IMR-90 (cell line): ENCODE data around the gene KLRC3. TPM values are rescaled to one million over a fixed set of nuclear protein-coding genes. Genes with fewer than 3 reads are reported as not detected.

ENCODE experiments used
- ATAC-seq: fragments of 200-7000 bp; cut with Tn5 transposase; 2 replicates; pipeline ENCODE4 v1.9.1; 2020; ENCODE audit warnings: low read depth, mild to moderate bottlenecking, moderate library complexity
- BruUV-seq: library from RNA; stranded (reverse); fragments of 400-500 nt; replicated peaks from 2 replicates; lab custom pipeline; 2021; lab: Mats Ljungman, UMichigan
- CTCF ChIA-PET: fragments of 300-600 bp; formaldehyde crosslinking; extraction: SDS; loops from one replicate; lab custom pipeline; 2021; ENCODE audit warnings: antibody characterized with exemption; lab: Yijun Ruan, JAX
- POLR2A ChIA-PET: fragments of 300-600 bp; sonication (Branson Sonifier 250); formaldehyde crosslinking; loops from one replicate; lab custom pipeline; 2022; ENCODE audit warnings: antibody characterized with exemption; ENCODE audit not compliant: unreplicated experiment; lab: Charles Lee
- DNase-seq: peaks from one replicate; pipeline ENCODE4 v3.0.0; 2013
- H2AFZ ChIP-seq: replicated peaks from 2 replicates; pipeline ENCODE3; 2013; ENCODE audit warnings: low read length, mild to moderate bottlenecking; ENCODE audit not compliant: poor library complexity
- H2AK5ac ChIP-seq: 2 replicates; pipeline ENCODE4 v1.6.1; 2013; ENCODE audit warnings: low read depth, low read length, inconsistent platforms
- H2AK9ac ChIP-seq: replicated peaks from 2 replicates; pipeline ENCODE3; 2013; ENCODE audit warnings: mild to moderate bottlenecking, low read depth, low read length, moderate library complexity; ENCODE audit not compliant: poor library complexity
- H2BK120ac ChIP-seq: 2 replicates; pipeline ENCODE4 v1.6.1; 2013; ENCODE audit warnings: low read depth, low read length, inconsistent platforms
- H2BK15ac ChIP-seq: 3 replicates; pipeline ENCODE4 v1.6.1; 2013; ENCODE audit warnings: low read depth, low read length, inconsistent platforms
- H2BK20ac ChIP-seq: 2 replicates; pipeline ENCODE4 v1.6.1; 2013; ENCODE audit warnings: low read depth, mild to moderate bottlenecking, inconsistent platforms, low read length, moderate library complexity
- H2BK5ac ChIP-seq: 2 replicates; pipeline ENCODE4 v1.6.1; 2013; ENCODE audit warnings: mild to moderate bottlenecking, low read depth, low read length, inconsistent platforms; ENCODE audit not compliant: poor library complexity, severe bottlenecking
- H3K14ac ChIP-seq: replicated peaks from 2 replicates; pipeline ENCODE4 v1.6.1; 2013; ENCODE audit warnings: low read depth, low read length, inconsistent platforms
- H3K18ac ChIP-seq: 2 replicates; pipeline ENCODE4 v1.6.1; 2013; ENCODE audit warnings: low read depth, low read length, control low read depth
- H3K23ac ChIP-seq: 2 replicates; pipeline ENCODE4 v1.6.1; 2013; ENCODE audit warnings: low read depth, low read length, inconsistent platforms
- H3K27ac ChIP-seq: 2 replicates; pipeline ENCODE4 v1.5.1; 2013; ENCODE audit warnings: mild to moderate bottlenecking, control low read depth, low read length; ENCODE audit not compliant: insufficient read depth
- H3K27me3 ChIP-seq: 2 replicates; pipeline ENCODE4 v1.6.1; 2013; ENCODE audit warnings: low read length; ENCODE audit not compliant: control insufficient read depth, insufficient read depth
- H3K36me3 ChIP-seq: 2 replicates; pipeline ENCODE4 v1.6.1; 2013; ENCODE audit warnings: low read length, mixed read lengths; ENCODE audit not compliant: control insufficient read depth, insufficient read depth
- H3K4ac ChIP-seq: 2 replicates; pipeline ENCODE4 v1.6.1; 2013; ENCODE audit warnings: low read depth, low read length, inconsistent platforms
- H3K4me1 ChIP-seq: 2 replicates; pipeline ENCODE4 v1.6.1; 2013; ENCODE audit warnings: low read length, mixed read lengths; ENCODE audit not compliant: control insufficient read depth, insufficient read depth
- H3K4me2 ChIP-seq: 2 replicates; pipeline ENCODE4 v1.6.1; 2013; ENCODE audit warnings: low read depth, mild to moderate bottlenecking, control low read depth, low read length, moderate library complexity
- H3K4me3 ChIP-seq: 2 replicates; pipeline ENCODE4 v1.5.1; 2013; ENCODE audit warnings: low read depth, mild to moderate bottlenecking, control low read depth, low read length, moderate library complexity; ENCODE audit not compliant: insufficient read depth
- H3K56ac ChIP-seq: 2 replicates; pipeline ENCODE4 v1.6.1; 2013; ENCODE audit warnings: low read length, inconsistent platforms; ENCODE audit not compliant: insufficient read depth; ENCODE audit errors: extremely low read depth
- H3K79me1 ChIP-seq, 2 experiments: 2 replicates each; pipeline ENCODE4 v1.6.1; 2013; ENCODE audit warnings: low read length in 2 of 2, inconsistent platforms in 1 of 2, low read depth in 1 of 2
- H3K9ac ChIP-seq: 2 replicates; pipeline ENCODE4 v1.6.1; 2013; ENCODE audit warnings: low read depth, low read length, control low read depth
- H3K9me1 ChIP-seq: 2 replicates; pipeline ENCODE4 v1.6.1; 2013; ENCODE audit warnings: low read length, inconsistent platforms; ENCODE audit not compliant: insufficient read depth
- H3K9me3 ChIP-seq: 2 replicates; pipeline ENCODE4 v1.6.1; 2013; ENCODE audit warnings: low read length; ENCODE audit not compliant: control insufficient read depth, insufficient read depth
- H4K20me1 ChIP-seq: 2 replicates; pipeline ENCODE4 v1.6.1; 2013; ENCODE audit warnings: low read length, inconsistent platforms; ENCODE audit not compliant: insufficient read depth
- H4K5ac ChIP-seq: 2 replicates; pipeline ENCODE4 v1.6.1; 2013; ENCODE audit warnings: mild to moderate bottlenecking, low read depth, low read length, control low read depth
- H4K8ac ChIP-seq, 2 experiments: 2 replicates each; pipeline ENCODE4 v1.6.1; 2013; ENCODE audit warnings: low read depth in 2 of 2, low read length in 2 of 2, control low read depth in 1 of 2, inconsistent platforms in 1 of 2
- H4K91ac ChIP-seq: 2 replicates; pipeline ENCODE4 v1.6.1; 2013; ENCODE audit warnings: low read depth, low read length, inconsistent platforms; ENCODE audit not compliant: insufficient read depth
- BHLHE40 ChIP-seq: fragments of 150-350 bp; IDR thresholded peaks from 2 replicates; pipeline ENCODE4 v1.6.1; 2016; ENCODE audit warnings: mild to moderate bottlenecking, low read depth, low read length
- FOS ChIP-seq: fragments of 150-350 bp; IDR thresholded peaks from 2 replicates; pipeline ENCODE4 v1.6.1; 2016; ENCODE audit warnings: low read depth, low read length
- MAFK ChIP-seq: IDR thresholded peaks from 2 replicates; pipeline ENCODE4 v1.6.1; 2012; ENCODE audit warnings: low read depth, low read length, improper control_type of control experiment
- MAZ ChIP-seq: IDR thresholded peaks from 2 replicates; pipeline ENCODE4 v1.6.1; 2012; ENCODE audit warnings: low read depth, mild to moderate bottlenecking, low read length, improper control_type of control experiment, moderate library complexity, borderline replicate concordance
- WGBS, 2 experiments: methylation state at CpG; one replicate each; pipeline versions ENCODE4 v1.1.5 to v1.1.7; 2013; ENCODE audit warnings: missing lambda C conversion rate in 2 of 2; ENCODE audit not compliant: insufficient read length in 1 of 2; ENCODE audit errors: extremely low coverage in 2 of 2; 5-methylcytosine and 5-hydroxymethylcytosine counted together
- dilution Hi-C: fragments of 300-500 bp; cut with HindIII; formaldehyde crosslinking; loops from one replicate; pipeline ENCODE4 v1.14.3; 2018; ENCODE audit warnings: low sequenced_read_pairs; ENCODE audit not compliant: unreplicated experiment
- in situ Hi-C: fragments of 300-500 bp; cut with MboI; formaldehyde crosslinking; loops from 3 replicates; pipeline ENCODE4 v1.14.3; 2019; ENCODE audit warnings: low sequenced_read_pairs, inconsistent platforms, mixed read lengths
- intact Hi-C: fragments of 100-400 bp; cut with micrococcal nuclease; formaldehyde crosslinking; loops from 2 replicates; pipeline ENCODE4 v1.10.0; 2022
- polyA plus RNA-seq, 3 experiments: library from polyadenylated mRNA; depleted of rRNA; stranded (reverse); fragments of >200 nt; gene quantifications; 2 replicates each; pipeline ENCODE4 v1.2.3, GENCODE V29; 2012; ENCODE audit warnings: low replicate concordance in 1 of 3
- total RNA-seq: library from RNA; depleted of rRNA; stranded (reverse); fragments of >200 nt; gene quantifications from 2 replicates; pipeline ENCODE4 v1.2.3, GENCODE V29; 2012

Gene KLRC3
- total and polyA plus RNA-seq, 2 of the 4 experiments (the other 2 are of a cell fraction) = not detected

- Histone ChIP-seq H3K4me1 (no peaks in the 10 kb centered on the region), H3K4ac (no peak within 1 kb of the TSS), H3K14ac (no peak within 1 kb of the TSS), H2AK9ac (no peak within 1 kb of the TSS), H3K27ac (no peak within 1 kb of the TSS), H3K36me3 (no peaks in the 10 kb centered on the region), H3K18ac (no peak within 1 kb of the TSS), H4K91ac (no peak within 1 kb of the TSS), H2AK5ac (no peak within 1 kb of the TSS), H4K5ac (no peak within 1 kb of the TSS), H3K79me1 (no peaks in the 10 kb centered on the region), H3K4me3 (no peak within 1 kb of the TSS), H3K23ac (no peak within 1 kb of the TSS), H2BK5ac (no peak within 1 kb of the TSS), H3K9me1 (no peaks in the 10 kb centered on the region), H3K4me2 (no peak within 1 kb of the TSS), H3K27me3 (peaks cover 3% of the 10 kb centered on the region), H2AFZ (no peak within 1 kb of the TSS), H4K20me1 (no peaks in the 10 kb centered on the region), H2BK20ac (no peak within 1 kb of the TSS), H4K8ac (no peak within 1 kb of the TSS), H3K9ac (no peak within 1 kb of the TSS), H3K9me3 (peaks cover 3% of the 10 kb centered on the region; the same call in 1 of the 2 replicates), H3K56ac (no peak within 1 kb of the TSS), H2BK15ac (no peak within 1 kb of the TSS), H2BK120ac (no peak within 1 kb of the TSS)
- in situ Hi-C loops (no loop called here), dilution Hi-C loops (no loop called here), intact Hi-C loops (loop anchor here (10.0 kb wide), 1 partner anchor 45 kb away; the partner anchor contains the start of gene KLRC1)
- no peak for TF ChIP-seq MAFK
- no peak for TF ChIP-seq FOS
- TF ChIP-seq BHLHE40 = no peak
- TF ChIP-seq MAZ = no peak
- CTCF ChIA-PET = no interaction called here
- no TSS peak for BruUV-seq
- DNase-seq (peak; percentile 16), ATAC-seq (peak; percentile 53; the same call in 1 of the 2 replicates)
- WGBS, 2 experiments = 80% methylated on average over 1 of the region's 1 CpG; no CpG with 5 or more reads in 1 of the 2 experiments
- POLR2A ChIA-PET = no interaction called here
These were observed 11.0 kb downstream of the KLRC3 start, which contains the start of gene KLRC4 for GRCh38 chr12:10409392-10409791. Gene KLRC4, minus strand, starts transcription at chr12:10409757. Its CDS starts 182 bp downstream, at chr12:10409575.
